Fibroblast of the conjunctiva (primary cell): ENCODE measurements around the gene IL15RA.
"Not testable (repeated sequence)": the region's sequence is repeated elsewhere in the genome, so short reads cannot be mapped to it uniquely, and the experiment has no call there.

Experiments
- DNase-seq: peaks from one replicate; pipeline ENCODE4 v3.0.0-alpha.2; 2010; ENCODE audit warnings: low read depth

IL15RA gene

GRCh38 chr10:5921746-5922145 is 55.6 kb downstream of the IL15RA start:
- DNase-seq: no peak

GRCh38 chr10:5919568-5919967 is 57.8 kb downstream of the IL15RA start:
- DNase-seq: no peak

GRCh38 chr10:5918763-5919162 is 58.6 kb downstream of the IL15RA start:
- DNase-seq: no peak

DNA sequence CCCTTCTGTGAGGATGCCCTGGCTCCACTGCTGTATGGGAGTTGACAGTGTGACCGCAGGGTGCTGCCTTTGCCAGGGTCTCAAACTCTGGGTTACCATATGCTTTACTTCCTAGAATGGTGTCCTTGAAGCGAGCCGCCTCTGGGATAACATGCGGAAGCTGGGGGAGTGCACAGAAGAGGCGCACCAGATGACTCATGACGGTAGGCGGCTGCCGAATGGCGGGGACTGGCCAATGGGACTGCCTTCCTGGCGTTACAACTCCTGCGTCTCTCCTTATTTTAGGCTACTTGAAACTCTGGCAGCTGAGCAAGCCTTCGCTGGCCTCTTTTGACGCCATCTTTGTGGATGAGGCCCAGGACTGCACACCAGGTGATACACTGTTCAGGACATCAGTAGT is 60.0 kb downstream of the IL15RA start:
- DNase-seq: no peak

GRCh38 chr10:5915451-5915850 is 61.9 kb downstream of the IL15RA start:
- no peak for DNase-seq

- no peak for DNase-seq
These were observed 63.6 kb downstream of the IL15RA start for GRCh38 chr10:5913736-5914135.

GRCh38 chr10:5911670-5912069 is 65.7 kb downstream of the IL15RA start:
- DNase-seq: no peak

DNA sequence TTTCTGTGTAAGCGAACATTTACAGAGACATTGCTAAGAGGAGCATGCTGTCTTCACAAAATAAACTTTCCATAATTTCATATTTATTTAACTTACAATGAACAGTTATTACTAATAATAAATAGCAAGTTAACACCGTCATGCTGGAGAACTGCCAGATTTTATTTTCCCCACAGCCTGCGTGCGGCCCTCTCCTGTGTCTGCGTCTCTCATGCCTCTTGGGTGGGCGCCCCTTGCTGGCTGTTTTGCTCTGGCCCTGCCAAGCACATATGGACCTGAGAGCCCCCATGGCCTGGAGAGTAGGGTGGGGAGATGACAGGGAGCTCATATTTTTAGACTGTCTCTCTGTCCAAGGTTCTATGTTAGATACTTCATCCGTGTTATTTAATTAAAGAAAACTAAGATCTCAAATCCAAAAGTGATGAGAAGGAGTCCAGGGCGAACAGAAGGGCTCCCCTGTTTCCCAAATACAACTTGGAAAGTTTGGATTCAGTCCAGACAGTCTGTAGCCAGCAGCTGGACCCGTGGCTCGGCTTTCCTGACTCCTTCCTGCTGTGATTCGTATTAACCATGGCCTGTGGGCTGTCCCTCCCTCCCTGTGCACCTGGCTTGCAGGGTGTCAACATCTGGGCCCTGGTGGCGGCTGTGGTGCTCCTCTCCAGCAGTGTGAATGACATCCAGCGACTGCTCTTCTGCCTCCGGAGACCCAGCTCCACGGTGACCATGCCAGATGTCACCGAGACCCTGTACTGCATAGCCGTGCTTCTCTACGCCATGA is 66.8 kb downstream of the IL15RA start:
- no peak for DNase-seq

DNA sequence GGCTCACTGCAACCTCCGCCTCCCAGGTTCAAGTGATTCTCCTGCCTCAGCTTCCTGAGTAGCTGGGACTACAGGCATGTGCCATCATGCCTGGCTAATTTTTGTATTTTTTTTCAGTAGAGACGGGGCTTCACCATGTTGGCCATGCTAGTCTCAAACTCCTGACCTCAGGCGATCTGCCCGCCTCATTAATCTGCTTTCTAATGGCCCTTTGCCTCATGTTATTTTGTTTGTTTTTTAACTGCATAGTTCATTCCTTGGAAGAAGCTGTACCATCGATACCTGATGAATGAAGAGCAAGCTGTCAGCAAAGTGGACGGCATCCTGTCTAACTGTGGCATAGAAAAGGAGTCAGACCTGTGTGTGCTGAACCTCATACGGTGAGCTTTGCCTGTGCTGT is 68.7 kb downstream of the IL15RA start:
- DNase-seq: not testable (repeated sequence)

GRCh38 chr10:5906651-5907050 is 70.7 kb downstream of the IL15RA start:
- no peak for DNase-seq

DNA sequence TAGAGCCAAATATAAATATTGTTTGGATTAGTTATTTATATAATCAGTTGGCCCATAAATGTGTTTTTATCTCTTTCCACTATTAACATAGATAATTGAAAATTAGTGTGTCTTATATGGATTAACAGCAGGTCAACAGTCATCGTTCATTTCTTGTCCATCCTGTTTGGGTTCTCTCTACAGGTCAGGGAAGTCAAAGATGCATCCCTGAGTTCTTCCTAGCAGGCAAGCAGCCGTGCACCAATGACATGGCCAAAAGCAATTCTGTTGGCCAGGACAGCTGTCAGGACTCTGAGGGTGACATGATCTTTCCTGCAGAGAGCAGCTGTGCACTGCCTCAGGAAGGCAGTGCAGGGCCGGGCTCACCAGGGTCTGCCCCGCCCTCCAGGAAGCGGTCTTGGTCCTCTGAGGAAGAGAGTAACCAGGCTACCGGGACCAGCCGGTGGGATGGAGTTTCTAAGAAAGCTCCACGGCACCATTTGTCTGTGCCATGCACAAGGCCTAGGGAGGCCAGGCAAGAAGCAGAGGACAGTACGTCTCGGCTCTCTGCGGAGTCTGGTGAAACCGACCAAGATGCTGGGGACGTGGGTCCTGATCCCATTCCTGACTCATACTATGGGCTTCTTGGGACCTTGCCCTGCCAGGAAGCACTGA is 71.4 kb downstream of the IL15RA start:
- DNase-seq: no peak

DNA sequence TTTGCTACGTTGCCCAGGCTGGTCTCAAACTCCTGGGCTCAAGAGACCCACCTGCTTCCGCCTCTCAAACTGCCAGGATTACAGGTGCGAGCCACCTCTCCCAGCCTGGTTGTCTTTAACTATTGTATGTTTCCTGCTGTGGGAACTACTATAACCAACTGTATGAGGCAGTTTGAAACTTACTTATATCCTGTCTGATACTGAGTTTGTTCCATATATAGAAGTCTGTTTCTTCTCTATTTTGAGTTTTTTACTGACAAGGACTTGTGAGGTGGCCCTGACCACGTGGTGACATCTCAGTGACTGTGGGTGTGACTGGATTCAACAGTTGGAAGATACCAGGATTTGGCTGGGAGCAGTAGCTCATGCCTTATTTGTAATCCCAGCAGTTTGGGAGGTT is 73.1 kb downstream of the IL15RA start:
- no peak for DNase-seq

DNA sequence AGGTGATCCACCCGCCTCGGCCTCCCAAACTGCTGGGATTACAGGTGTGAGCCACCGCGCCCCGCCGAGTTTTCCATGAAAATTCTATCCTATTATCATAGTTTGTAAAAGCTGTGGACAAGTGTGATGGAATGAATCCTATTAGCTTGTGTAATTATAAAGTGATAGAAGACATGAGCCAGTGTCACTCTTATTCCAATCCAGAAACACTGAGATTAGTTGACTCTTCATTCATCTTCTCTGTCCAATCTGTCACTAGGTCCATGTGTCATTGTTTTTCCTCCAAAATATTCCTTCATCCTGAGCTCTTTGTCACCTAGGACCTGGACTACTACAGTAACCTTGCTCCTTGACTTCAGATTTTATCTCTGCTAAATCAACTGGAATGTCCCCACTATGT is 73.8 kb downstream of the IL15RA start:
- DNase-seq: no peak

DNA sequence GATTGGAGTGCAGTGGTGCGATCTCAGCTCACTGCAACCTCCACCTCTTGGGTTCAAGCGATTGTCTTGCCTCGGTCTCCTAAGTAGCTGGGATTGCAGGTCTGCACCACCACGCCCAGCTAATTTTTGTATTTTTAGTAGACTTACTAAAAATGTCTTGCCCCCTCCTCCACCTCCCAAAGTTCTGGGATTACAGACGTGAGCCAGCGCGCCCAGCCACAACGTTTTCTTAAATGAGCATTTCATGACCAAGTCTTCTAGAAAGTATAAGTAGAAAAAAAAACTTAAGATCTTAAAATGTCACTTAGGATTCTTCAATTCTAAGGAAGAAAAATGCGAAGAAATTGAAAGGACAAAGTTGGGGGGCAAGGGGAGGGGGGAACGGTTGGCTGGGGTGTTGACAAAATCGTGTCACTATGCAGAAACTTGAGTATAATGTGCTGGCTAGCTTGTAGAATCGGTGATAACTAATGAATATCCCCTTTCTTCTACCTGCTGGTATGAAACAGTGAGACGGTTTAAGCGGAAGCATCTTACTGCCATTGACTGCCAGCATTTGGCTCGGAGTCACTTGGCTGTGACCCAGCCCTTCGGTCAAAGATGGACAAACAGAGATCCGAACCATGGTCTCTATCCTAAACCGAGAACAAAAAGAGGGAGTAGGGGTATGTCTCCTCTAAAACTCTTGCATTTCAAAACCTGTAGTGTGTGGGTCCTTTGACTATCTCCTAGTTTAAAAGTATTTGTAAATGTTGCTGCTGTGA is 74.7 kb downstream of the IL15RA start:
- DNase-seq: no peak
